Endothelial cell of umbilical vein (primary cell): ENCODE measurements around the gene ITGA2B. TPM values are rescaled to one million over a fixed set of nuclear protein-coding genes. Genes with fewer than 3 reads are reported as not detected.

ENCODE experiments used
- BruUV-seq: library from RNA; stranded (reverse); fragments of 400-500 nt; replicated peaks from 2 replicates; lab custom pipeline; 2021; lab: Mats Ljungman, UMichigan
- CTCF ChIA-PET: fragments of 300-600, 350-600 bp; sonication (Branson Sonifier 250); formaldehyde crosslinking; loops from one replicate; lab custom pipeline; 2021; ENCODE audit warnings: antibody characterized with exemption, inconsistent platforms; lab: Charles Lee
- POLR2A ChIA-PET: fragments of 300-600, 350-600 bp; sonication (Branson Sonifier 250); formaldehyde crosslinking; loops from one replicate; lab custom pipeline; 2021; ENCODE audit warnings: antibody characterized with exemption, inconsistent platforms; lab: Charles Lee
- DNase-seq: peaks from one replicate; pipeline ENCODE4 v3.0.0-alpha.2; 2011; ENCODE audit warnings: low read depth, low spot score
- FAIRE-seq: peaks from 2 replicates; lab custom pipeline; 2011; peaks lifted over from hg19 to GRCh38; lab: Jason Lieb, UNC
- H2AFZ ChIP-seq: 2 replicates; pipeline ENCODE4 v1.6.0; 2012; ENCODE audit warnings: low read depth, low read length, control low read depth, inconsistent platforms
- H3K27ac ChIP-seq: 2 replicates; pipeline ENCODE4 v1.5.1; 2011; ENCODE audit warnings: low read depth, mild to moderate bottlenecking, control low read depth, low read length, moderate library complexity; ENCODE audit not compliant: insufficient read depth
- H3K27me3 ChIP-seq, 2 experiments: 2 replicates each; pipeline versions ENCODE4 v1.6.0 to v1.6.1; 2011; ENCODE audit warnings: low read length in 2 of 2, mixed read lengths in 1 of 2; ENCODE audit not compliant: control insufficient read depth in 2 of 2, insufficient read depth in 2 of 2
- H3K36me3 ChIP-seq, 2 experiments: 2 replicates in 1 of 2; 3 replicates in 1 of 2; pipeline ENCODE4 v1.5.1; 2011; ENCODE audit warnings: low read length in 2 of 2, mild to moderate bottlenecking in 1 of 2, moderate library complexity in 1 of 2; ENCODE audit not compliant: control insufficient read depth in 2 of 2, insufficient read depth in 2 of 2; ENCODE audit errors: extremely low read depth in 1 of 2
- H3K4me1 ChIP-seq: 3 replicates; pipeline ENCODE4 v1.5.1; 2011; ENCODE audit warnings: mild to moderate bottlenecking, low read length; ENCODE audit not compliant: control insufficient read depth, insufficient read depth; ENCODE audit errors: extremely low read depth
- H3K4me2 ChIP-seq: 2 replicates; pipeline ENCODE4 v1.6.1; 2011; ENCODE audit warnings: low read length, control low read depth, mixed read lengths; ENCODE audit not compliant: insufficient read depth
- H3K4me3 ChIP-seq, 3 experiments: fragments of 200-600 bp in 1 of 3; sonication (generic), shearing (Covaris generic) in 1 of 3; replicated peaks in 1 of 3; 2 replicates each; pipeline ENCODE4 v1.5.1; 2011 to 2016; ENCODE audit warnings: control low read depth in 3 of 3, low read length in 3 of 3, mild to moderate bottlenecking in 2 of 3, inconsistent platforms in 1 of 3, low read depth in 1 of 3, moderate library complexity in 1 of 3; ENCODE audit not compliant: insufficient read depth in 1 of 3
- H3K79me2 ChIP-seq: 2 replicates; pipeline ENCODE4 v1.6.0; 2012; ENCODE audit warnings: low read length, inconsistent platforms; ENCODE audit not compliant: control insufficient read depth, insufficient read depth
- H3K9ac ChIP-seq: replicated peaks from 2 replicates; pipeline ENCODE3; 2011; ENCODE audit warnings: low read length, control low read depth; ENCODE audit not compliant: insufficient read depth; ENCODE audit errors: extremely low read depth
- H3K9me1 ChIP-seq: replicated peaks from 3 replicates; pipeline ENCODE4 v1.6.0; 2011; ENCODE audit warnings: mild to moderate bottlenecking, low read length; ENCODE audit not compliant: control insufficient read depth, insufficient read depth; ENCODE audit errors: extremely low read depth
- H3K9me3 ChIP-seq: replicated peaks from 2 replicates; pipeline ENCODE4 v1.5.1; 2012; ENCODE audit warnings: low read length, inconsistent platforms; ENCODE audit not compliant: control insufficient read depth, insufficient read depth
- H4K20me1 ChIP-seq: replicated peaks from 2 replicates; pipeline ENCODE3; 2011; ENCODE audit warnings: mild to moderate bottlenecking, low read length; ENCODE audit not compliant: control insufficient read depth, insufficient read depth; ENCODE audit errors: extremely low read depth
- CTCF ChIP-seq, 2 donors: IDR thresholded peaks; 1 replicate in 1 of 2; 2 replicates in 1 of 2; pipeline ENCODE4 v1.5.1; 2011; ENCODE audit warnings: low read length in 2 of 2, mild to moderate bottlenecking in 2 of 2, moderate library complexity in 2 of 2, control low read depth in 1 of 2, inconsistent platforms in 1 of 2, low read depth in 1 of 2; ENCODE audit not compliant: insufficient read depth in 1 of 2; ENCODE audit errors: extremely low read depth in 1 of 2
- EZH2 ChIP-seq: IDR thresholded peaks from 2 replicates; pipeline ENCODE4 v1.6.1; 2012; ENCODE audit warnings: borderline replicate concordance, low read depth, mild to moderate bottlenecking, moderate library complexity, low read length, inconsistent platforms; ENCODE audit not compliant: severe bottlenecking
- FOS ChIP-seq: IDR thresholded peaks from 2 replicates; pipeline ENCODE4 v1.6.1; 2011; ENCODE audit warnings: mild to moderate bottlenecking, low read length, moderate library complexity, borderline replicate concordance; ENCODE audit not compliant: insufficient read depth
- GATA2 ChIP-seq: IDR thresholded peaks from 2 replicates; pipeline ENCODE4 v1.7.0; 2011; ENCODE audit warnings: low read depth, mild to moderate bottlenecking, moderate library complexity, mixed read lengths, low read length; ENCODE audit not compliant: insufficient read length, insufficient read depth
- JUN ChIP-seq: IDR thresholded peaks from 2 replicates; pipeline ENCODE4 v1.6.1; 2011; ENCODE audit warnings: borderline replicate concordance, low read depth; ENCODE audit not compliant: insufficient read length, insufficient read depth
- MAX ChIP-seq: IDR thresholded peaks from 2 replicates; pipeline ENCODE4 v1.6.1; 2011; ENCODE audit not compliant: insufficient read depth, insufficient read length
- MYC ChIP-seq: IDR thresholded peaks from one replicate; pipeline ENCODE4 v1.6.1; 2011; ENCODE audit warnings: mild to moderate bottlenecking, low read depth, low read length
- POLR2A ChIP-seq: IDR thresholded peaks from 2 replicates; pipeline ENCODE4 v1.6.1; 2012; ENCODE audit warnings: low read depth, mild to moderate bottlenecking, control low read depth, low read length
- POLR2AphosphoS5 ChIP-seq: IDR thresholded peaks from 2 replicates; pipeline ENCODE4 v1.6.1; 2012; ENCODE audit warnings: low read depth, mild to moderate bottlenecking, control low read depth, low read length, moderate library complexity; ENCODE audit not compliant: insufficient read depth
- dilution Hi-C: fragments of 300-500 bp; cut with MboI; formaldehyde crosslinking; loops from one replicate; pipeline ENCODE4 v1.15.0; 2019; ENCODE audit warnings: low sequenced_read_pairs; ENCODE audit not compliant: extremely low pct_ligation_motif_present
- intact Hi-C: fragments of 100-400 bp; cut with micrococcal nuclease; formaldehyde crosslinking; loops from one replicate; pipeline ENCODE4 v1.10.0; 2022
- polyA plus RNA-seq, 4 experiments: library from polyadenylated mRNA; depleted of rRNA in 3 of 4; stranded (reverse) in 3 of 4; unstranded in 1 of 4; fragments of >200 nt; gene quantifications; 2 replicates each; pipeline versions ENCODE4 v1.2.1 to v1.2.3, GENCODE V29; 2011 to 2012; ENCODE audit warnings: missing spikeins in 1 of 4
- total RNA-seq: library from RNA; stranded (reverse); gene quantifications from 2 replicates; pipeline ENCODE4 v1.2.3, GENCODE V29; 2021

Gene ITGA2B
- total and polyA plus RNA-seq, 2 donors (not counting 3 experiments of a cell fraction or from before 2014, with no cell fraction given) = 0.26 to 0.82 TPM

- DNase-seq (no peak), FAIRE-seq (no peak)
- Histone ChIP-seq H3K36me3 (no peaks in the 10 kb centered on the region), H2AFZ (no peak overlapping the region), H4K20me1 (no peaks in the 10 kb centered on the region), H3K27ac (no peak overlapping the region), H3K4me2 (no peak overlapping the region), H3K79me2 (no peaks in the 10 kb centered on the region), H3K27me3 (no peaks in the 10 kb centered on the region), H3K9me3 (no peaks in the 10 kb centered on the region), H3K9me1 (no peaks in the 10 kb centered on the region), H3K9ac (no peak overlapping the region), H3K4me1 (no peaks in the 10 kb centered on the region), H3K4me3 (no peak overlapping the region)
- POLR2A ChIA-PET = no interaction called here
- dilution Hi-C loops (no loop called here), intact Hi-C loops (no loop called here)
- no peak for TF ChIP-seq POLR2AphosphoS5
- TF ChIP-seq JUN = no peak
- no peak for TF ChIP-seq MYC
- TF ChIP-seq MAX = no peak
- no peak for TF ChIP-seq GATA2
- no peak for TF ChIP-seq CTCF (IDR thresholded peaks at IDR 0.05; ENCODE audit: extremely low read depth in 1 of 2, insufficient read depth in 1 of 2, low read depth in 1 of 2, low read length in 2 of 2)
- no peak for TF ChIP-seq EZH2
- no peak for TF ChIP-seq FOS
- TF ChIP-seq POLR2A = no peak
- CTCF ChIA-PET = interaction anchor here (0.6 to 5.1 kb wide), 4 partner anchors 11 to 189 kb away, joined by 3 to 58 read pairs (median 17); partner anchors contain the start of gene GRN
- no TSS peak for BruUV-seq
Observed at GRCh38 chr17:44334315-44334714, 55.1 kb downstream of the ITGA2B start.
